HepG2 (cell line): ENCODE results near the gene TOGARAM1. TPM values are rescaled to one million over a fixed set of nuclear protein-coding genes. Genes with fewer than 3 reads are reported as not detected.

Experiments used
- ATF4 ChIP-seq, 2 experiments: fragments of 450-650 bp in 1 of 2; sonication (generic) in 1 of 2; formaldehyde crosslinking; IDR thresholded peaks; 2 replicates each; pipeline versions ENCODE4 v1.5.0 to v1.8.0; 2020 to 2022; ENCODE audit warnings: mild to moderate bottlenecking in 1 of 2, missing genetic modification reagents in 1 of 2
- ATM ChIP-seq: fragments of 450-650 bp; IDR thresholded peaks from 2 replicates; pipeline ENCODE4 v1.7.1; 2017; ENCODE audit warnings: mild to moderate bottlenecking, borderline replicate concordance
- BCL3 ChIP-seq: sonication (generic); formaldehyde crosslinking; IDR thresholded peaks from 2 replicates; pipeline ENCODE4 v1.5.1; 2020; ENCODE audit warnings: mild to moderate bottlenecking, missing genetic modification reagents, moderate library complexity
- CCAR2 ChIP-seq: fragments of 200-400 bp; formaldehyde crosslinking; optimal IDR thresholded peaks from 2 replicates; pipeline ENCODE3; 2018; ENCODE audit warnings: low read depth, mild to moderate bottlenecking, low read length, moderate library complexity
- CREBL2 ChIP-seq: sonication (generic); formaldehyde crosslinking; IDR thresholded peaks from 2 replicates; pipeline ENCODE4 v1.8.1; 2023; ENCODE audit warnings: missing genetic modification reagents, mild to moderate bottlenecking, borderline replicate concordance
- E2F2 ChIP-seq: sonication (generic); formaldehyde crosslinking; IDR thresholded peaks from 2 replicates; pipeline ENCODE4 v1.4.0; 2020; ENCODE audit warnings: missing genetic modification reagents, borderline replicate concordance
- EP300 ChIP-seq, 3 experiments: sonication (generic) in 1 of 3; formaldehyde crosslinking in 1 of 3; IDR thresholded peaks; 2 replicates each; pipeline versions ENCODE4 v1.5.1 to v1.6.1; 2011 to 2020; ENCODE audit warnings: low read depth in 2 of 3, low read length in 2 of 3, borderline replicate concordance in 1 of 3, improper control_type of control experiment in 1 of 3, mild to moderate bottlenecking in 1 of 3, missing genetic modification reagents in 1 of 3, moderate library complexity in 1 of 3
- NAIF1 ChIP-seq: sonication (generic); formaldehyde crosslinking; IDR thresholded peaks from 2 replicates; pipeline ENCODE4 v1.5.0; 2020; ENCODE audit warnings: mild to moderate bottlenecking, missing genetic modification reagents, borderline replicate concordance
- SOX5 ChIP-seq: IDR thresholded peaks from 2 replicates; pipeline ENCODE4 v1.6.1; 2016; ENCODE audit warnings: borderline replicate concordance
- TBX3 ChIP-seq: fragments of 450-650 bp; IDR thresholded peaks from 2 replicates; pipeline ENCODE4 v1.6.1; 2017; ENCODE audit warnings: antibody characterized with exemption, mild to moderate bottlenecking, inconsistent platforms, borderline replicate concordance
- THRA ChIP-seq: sonication (generic); formaldehyde crosslinking; IDR thresholded peaks from 2 replicates; pipeline ENCODE4 v1.4.0; 2020; ENCODE audit warnings: missing genetic modification reagents, borderline replicate concordance
- ZBTB25 ChIP-seq: IDR thresholded peaks from 2 replicates; pipeline ENCODE4 v1.6.1; 2018; ENCODE audit warnings: missing genetic modification reagents
- ZFX ChIP-seq: sonication (generic); formaldehyde crosslinking; IDR thresholded peaks from 2 replicates; pipeline ENCODE4 v1.4.0; 2020; ENCODE audit warnings: mild to moderate bottlenecking, low read depth, missing genetic modification reagents, moderate library complexity
- ZIK1 ChIP-seq: sonication (generic); formaldehyde crosslinking; IDR thresholded peaks from 2 replicates; pipeline ENCODE4 v1.5.0; 2020; ENCODE audit warnings: mild to moderate bottlenecking, low read depth, missing genetic modification reagents, borderline replicate concordance
- ZNF160 ChIP-seq: sonication (generic); formaldehyde crosslinking; IDR thresholded peaks from 2 replicates; pipeline ENCODE4 v1.8.0; 2022; ENCODE audit warnings: mild to moderate bottlenecking, inconsistent platforms, missing genetic modification reagents
- ZNF224 ChIP-seq: sonication (generic); formaldehyde crosslinking; IDR thresholded peaks from 2 replicates; pipeline ENCODE4 v1.5.0; 2020; ENCODE audit warnings: mild to moderate bottlenecking, missing genetic modification reagents
- ZNF263 ChIP-seq: sonication (generic); formaldehyde crosslinking; IDR thresholded peaks from 2 replicates; pipeline ENCODE4 v1.4.0; 2020; ENCODE audit warnings: missing genetic modification reagents
- ZNF343 ChIP-seq: sonication (generic); formaldehyde crosslinking; IDR thresholded peaks from 2 replicates; pipeline ENCODE4 v1.4.0; 2020; ENCODE audit warnings: mild to moderate bottlenecking, missing genetic modification reagents
- ZNF556 ChIP-seq: sonication (generic); formaldehyde crosslinking; IDR thresholded peaks from 2 replicates; pipeline ENCODE4 v1.4.0; 2020; ENCODE audit warnings: mild to moderate bottlenecking, missing genetic modification reagents, borderline replicate concordance
- ZNF737 ChIP-seq: sonication (generic); formaldehyde crosslinking; IDR thresholded peaks from 2 replicates; pipeline ENCODE4 v1.5.0; 2020; ENCODE audit warnings: missing genetic modification reagents, mild to moderate bottlenecking, borderline replicate concordance
- ZSCAN30 ChIP-seq: sonication (generic); formaldehyde crosslinking; IDR thresholded peaks from 2 replicates; pipeline ENCODE4 v1.5.0; 2020; ENCODE audit warnings: mild to moderate bottlenecking, missing genetic modification reagents
- polyA plus RNA-seq, 8 experiments: library from polyadenylated mRNA; depleted of rRNA in 3 of 8; stranded (reverse) in 7 of 8; unstranded in 1 of 8; fragments of >200 nt; fragmentation: Illumina TruSeq in 4 of 8; extraction: Trizol in 4 of 8; gene quantifications; 2 replicates each; pipeline versions ENCODE4 v1.2.1 to v1.2.3, GENCODE V29; 2011 to 2016; ENCODE audit warnings: low read depth in 4 of 8, missing spikeins in 1 of 8, mixed read lengths in 1 of 8; ENCODE audit not compliant: insufficient read depth in 1 of 8
- total RNA-seq, 5 experiments: library from RNA; depleted of rRNA; stranded (reverse); fragments of >200 nt; fragmentation: Illumina TruSeq; extraction: Trizol; gene quantifications; 2 replicates each; pipeline ENCODE4 v1.2.3, GENCODE V29; 2016; ENCODE audit warnings: low read depth in 1 of 5

The TOGARAM1 gene
- total and polyA plus RNA-seq, 2 of the 13 experiments (the other 11 are each of a cell fraction or from before 2014, with no cell fraction given): 5.6 to 9.8 TPM

GRCh38 chr14:44961554-44962333 is at the start of gene TOGARAM1, which contains the start of gene KLHL28 (continued):
- peak; percentile 92 for TF ChIP-seq ZFX (CRISPR knock-in tag)
- no peak for TF ChIP-seq ZNF737 (CRISPR knock-in tag)
- TF ChIP-seq TBX3: peak; percentile 79; the same call in 1 of the 2 replicates
- no peak for TF ChIP-seq E2F2 (CRISPR knock-in tag)
- TF ChIP-seq ATF4 (CRISPR knock-in tag; IDR thresholded peaks at IDR 0.05): no peak
- TF ChIP-seq ZSCAN30 (CRISPR knock-in tag): peak; percentile 67; the same call in 1 of the 2 replicates
- TF ChIP-seq ZBTB25 (CRISPR knock-in tag): peak; percentile 39; the same call in 1 of the 2 replicates
- TF ChIP-seq NAIF1: 0 out of 2 replicates have a peak, but pooled peaks have one; percentile 76
- no peak for TF ChIP-seq CREBL2 (CRISPR knock-in tag)
- TF ChIP-seq EP300 (IDR thresholded peaks at IDR 0.05; ENCODE audit: low read depth in 2 of 2, low read length in 2 of 2): peak in 1 of 2 experiments; percentile 46; a peak in 2 of 4 replicates
- TF ChIP-seq EP300 (CRISPR knock-in tag; IDR thresholded peaks at IDR 0.05; ENCODE audit: borderline replicate concordance): no peak
- TF ChIP-seq CCAR2: no peak
- peak; percentile 42; the same call in 1 of the 2 replicates for TF ChIP-seq ZNF343 (CRISPR knock-in tag)
- TF ChIP-seq ZNF263 (CRISPR knock-in tag): no peak
- TF ChIP-seq SOX5 (CRISPR knock-in tag): no peak
- TF ChIP-seq THRA (CRISPR knock-in tag): no peak
- TF ChIP-seq ZNF160 (CRISPR knock-in tag): no peak
- 0 out of 2 replicates have a peak, but pooled peaks have one; percentile 57 for TF ChIP-seq ZNF224 (CRISPR knock-in tag)
- TF ChIP-seq BCL3: peak; percentile 86; the same call in 1 of the 2 replicates
- no peak for TF ChIP-seq ZNF556
- TF ChIP-seq ZIK1: 0 out of 2 replicates have a peak, but pooled peaks have one; percentile 21
- TF ChIP-seq ATM: no peak
